SK-N-SH (cell line): ENCODE measurements around the gene GSG1L.

Source experiments
- FOXM1 ChIP-seq: IDR thresholded peaks from 2 replicates; pipeline ENCODE4 v1.4.0; 2012; ENCODE audit warnings: low read depth, mild to moderate bottlenecking
- GABPA ChIP-seq: IDR thresholded peaks from 2 replicates; pipeline ENCODE4 v1.4.0; 2012; ENCODE audit warnings: low read depth, mild to moderate bottlenecking
- JUND ChIP-seq: IDR thresholded peaks from 2 replicates; pipeline ENCODE4 v1.4.0; 2012
- POLR2AphosphoS5 ChIP-seq: IDR thresholded peaks from 2 replicates; pipeline ENCODE4 v1.6.1; 2012; ENCODE audit warnings: low read depth, low read length
- TF ChIP-seq, protein P1 (sequence below): IDR thresholded peaks from 2 replicates; pipeline ENCODE4 v1.4.0; 2012; ENCODE audit warnings: low read depth
- TF ChIP-seq, protein P2 (sequence below): fragments of 200-600 bp; sonication (generic); IDR thresholded peaks from 2 replicates; pipeline ENCODE4 v1.6.1; 2017; ENCODE audit warnings: antibody characterized with exemption, mild to moderate bottlenecking, moderate library complexity

DNA sequence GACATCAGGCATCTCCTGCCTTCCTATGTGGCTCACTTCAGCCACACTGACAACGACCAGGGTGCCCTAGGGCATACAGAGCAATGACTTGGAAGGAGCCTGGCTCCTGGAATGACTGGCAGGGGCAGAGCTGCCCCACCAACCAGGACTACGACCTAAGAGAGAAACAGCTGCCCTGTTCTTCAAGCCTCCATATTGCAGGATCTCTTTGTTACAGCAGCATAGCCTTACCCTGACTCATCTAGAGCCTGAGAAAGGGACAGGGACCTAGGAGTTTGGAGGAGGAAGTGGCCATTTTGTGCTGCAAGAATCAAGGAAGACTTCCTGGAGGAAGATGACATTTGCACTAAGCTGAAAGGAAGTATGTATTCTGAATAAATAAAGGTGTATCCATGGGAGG is 49.6 kb downstream of the GSG1L start:
- TF ChIP-seq, protein P1, sequence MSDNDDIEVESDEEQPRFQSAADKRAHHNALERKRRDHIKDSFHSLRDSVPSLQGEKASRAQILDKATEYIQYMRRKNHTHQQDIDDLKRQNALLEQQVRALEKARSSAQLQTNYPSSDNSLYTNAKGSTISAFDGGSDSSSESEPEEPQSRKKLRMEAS = no peak
- TF ChIP-seq, protein P2, sequence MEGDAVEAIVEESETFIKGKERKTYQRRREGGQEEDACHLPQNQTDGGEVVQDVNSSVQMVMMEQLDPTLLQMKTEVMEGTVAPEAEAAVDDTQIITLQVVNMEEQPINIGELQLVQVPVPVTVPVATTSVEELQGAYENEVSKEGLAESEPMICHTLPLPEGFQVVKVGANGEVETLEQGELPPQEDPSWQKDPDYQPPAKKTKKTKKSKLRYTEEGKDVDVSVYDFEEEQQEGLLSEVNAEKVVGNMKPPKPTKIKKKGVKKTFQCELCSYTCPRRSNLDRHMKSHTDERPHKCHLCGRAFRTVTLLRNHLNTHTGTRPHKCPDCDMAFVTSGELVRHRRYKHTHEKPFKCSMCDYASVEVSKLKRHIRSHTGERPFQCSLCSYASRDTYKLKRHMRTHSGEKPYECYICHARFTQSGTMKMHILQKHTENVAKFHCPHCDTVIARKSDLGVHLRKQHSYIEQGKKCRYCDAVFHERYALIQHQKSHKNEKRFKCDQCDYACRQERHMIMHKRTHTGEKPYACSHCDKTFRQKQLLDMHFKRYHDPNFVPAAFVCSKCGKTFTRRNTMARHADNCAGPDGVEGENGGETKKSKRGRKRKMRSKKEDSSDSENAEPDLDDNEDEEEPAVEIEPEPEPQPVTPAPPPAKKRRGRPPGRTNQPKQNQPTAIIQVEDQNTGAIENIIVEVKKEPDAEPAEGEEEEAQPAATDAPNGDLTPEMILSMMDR = no peak
- TF ChIP-seq JUND = no peak
- no peak for TF ChIP-seq POLR2AphosphoS5
- no peak for TF ChIP-seq FOXM1
- no peak for TF ChIP-seq GABPA
